Measurements from ENCODE around the gene MPP3. TPM values are rescaled to one million over a fixed set of nuclear protein-coding genes. Genes with fewer than 3 reads are reported as not detected.
"Not testable (repeated sequence)": the region's sequence is repeated elsewhere in the genome, so short reads cannot be mapped to it uniquely, and the experiment has no call there.

MPP3 gene
- total RNA-seq, 6 donors from 2014 or later: 16.2 to 142 (median 38.5) TPM

- DNase-seq: no peak
These were observed 10.0 kb upstream of the MPP3 start for GRCh38 chr17:43842975-43843325.

GRCh38 chr17:43842091-43842974, 9.4 kb upstream of the MPP3 start:
- WGBS, 2 donors: 51 to 63% methylated on average over 22 to 54 of the region's 54 CpGs
- DNase-seq: peak; percentile 30 to 69

More at GRCh38 chr17:43842975-43843325, 10.0 kb upstream of the MPP3 start:
- no peak overlapping the region for H3K27ac ChIP-seq
- no peak for ATAC-seq (ENCODE audit: low FRiP score in 2 of 2)
- peaks cover 11 to 35% (median 21%) of the 10 kb centered on the region in 4 donors for H3K4me1 ChIP-seq
- H3K9me3 ChIP-seq: no peaks in the 10 kb centered on the region
- no peaks in the 10 kb centered on the region for H3K36me3 ChIP-seq
- TF ChIP-seq, protein P1, sequence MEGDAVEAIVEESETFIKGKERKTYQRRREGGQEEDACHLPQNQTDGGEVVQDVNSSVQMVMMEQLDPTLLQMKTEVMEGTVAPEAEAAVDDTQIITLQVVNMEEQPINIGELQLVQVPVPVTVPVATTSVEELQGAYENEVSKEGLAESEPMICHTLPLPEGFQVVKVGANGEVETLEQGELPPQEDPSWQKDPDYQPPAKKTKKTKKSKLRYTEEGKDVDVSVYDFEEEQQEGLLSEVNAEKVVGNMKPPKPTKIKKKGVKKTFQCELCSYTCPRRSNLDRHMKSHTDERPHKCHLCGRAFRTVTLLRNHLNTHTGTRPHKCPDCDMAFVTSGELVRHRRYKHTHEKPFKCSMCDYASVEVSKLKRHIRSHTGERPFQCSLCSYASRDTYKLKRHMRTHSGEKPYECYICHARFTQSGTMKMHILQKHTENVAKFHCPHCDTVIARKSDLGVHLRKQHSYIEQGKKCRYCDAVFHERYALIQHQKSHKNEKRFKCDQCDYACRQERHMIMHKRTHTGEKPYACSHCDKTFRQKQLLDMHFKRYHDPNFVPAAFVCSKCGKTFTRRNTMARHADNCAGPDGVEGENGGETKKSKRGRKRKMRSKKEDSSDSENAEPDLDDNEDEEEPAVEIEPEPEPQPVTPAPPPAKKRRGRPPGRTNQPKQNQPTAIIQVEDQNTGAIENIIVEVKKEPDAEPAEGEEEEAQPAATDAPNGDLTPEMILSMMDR (IDR thresholded peaks at IDR 0.05): no peak
- TF ChIP-seq EP300 (IDR thresholded peaks at IDR 0.05): no peak
- no peak for TF ChIP-seq POLR2AphosphoS5 (IDR thresholded peaks at IDR 0.05)
- H3K4me3 ChIP-seq: no peak overlapping the region
- WGBS, 2 donors: 71 to 76% methylated on average over 7 of the region's 7 CpGs
- H3K27me3 ChIP-seq: no peaks in the 10 kb centered on the region

GRCh38 chr17:43841282-43841681, 8.3 kb upstream of the MPP3 start:
- H3K27me3 ChIP-seq: no peaks in the 10 kb centered on the region
- no peak for TF ChIP-seq POLR2A (IDR thresholded peaks at IDR 0.05)
- ATAC-seq (ENCODE audit: low FRiP score in 2 of 2) (no peak), DNase-seq (no peak)
- 75 to 77% methylated on average over 4 of the region's 4 CpGs for WGBS, 2 donors
- H3K36me3 ChIP-seq: no peaks in the 10 kb centered on the region
- peaks cover 11 to 26% (median 12%) of the 10 kb centered on the region in 4 donors for H3K4me1 ChIP-seq
- H3K4me3 ChIP-seq: no peak overlapping the region
- H3K27ac ChIP-seq: no peak overlapping the region
- H3K9me3 ChIP-seq: no peaks in the 10 kb centered on the region

More at GRCh38 chr17:43842091-43842974, 9.4 kb upstream of the MPP3 start:
- not testable (repeated sequence) for H3K4me3 ChIP-seq, H3K36me3 ChIP-seq, H3K27me3 ChIP-seq, H3K9me3 ChIP-seq, H3K27ac ChIP-seq
- ATAC-seq (ENCODE audit: low FRiP score in 2 of 2): peak in 1 of 2 donors; percentile 59
- peaks cover 11 to 35% (median 20%) of the 10 kb centered on the region in 4 donors for H3K4me1 ChIP-seq

- TF ChIP-seq EP300 (IDR thresholded peaks at IDR 0.05): no peak
- no peak for TF ChIP-seq POLR2A (IDR thresholded peaks at IDR 0.05)
- H3K27me3 ChIP-seq: no peaks in the 10 kb centered on the region
- no peaks in the 10 kb centered on the region for H3K9me3 ChIP-seq
- H3K27ac ChIP-seq: peak overlapping the region in 1 of 4 donors; percentile 48
- 58 to 61% methylated on average over 4 of the region's 4 CpGs for WGBS, 2 donors
- ATAC-seq (ENCODE audit: low FRiP score in 2 of 2): no peak
- DNase-seq: no peak
- no peaks in the 10 kb centered on the region for H3K36me3 ChIP-seq
- peaks cover 9 to 25% (median 12%) of the 10 kb centered on the region in 4 donors for H3K4me1 ChIP-seq
- H3K4me3 ChIP-seq: no peak overlapping the region
These were observed 7.9 kb upstream of the MPP3 start for GRCh38 chr17:43840814-43841213.

DNA sequence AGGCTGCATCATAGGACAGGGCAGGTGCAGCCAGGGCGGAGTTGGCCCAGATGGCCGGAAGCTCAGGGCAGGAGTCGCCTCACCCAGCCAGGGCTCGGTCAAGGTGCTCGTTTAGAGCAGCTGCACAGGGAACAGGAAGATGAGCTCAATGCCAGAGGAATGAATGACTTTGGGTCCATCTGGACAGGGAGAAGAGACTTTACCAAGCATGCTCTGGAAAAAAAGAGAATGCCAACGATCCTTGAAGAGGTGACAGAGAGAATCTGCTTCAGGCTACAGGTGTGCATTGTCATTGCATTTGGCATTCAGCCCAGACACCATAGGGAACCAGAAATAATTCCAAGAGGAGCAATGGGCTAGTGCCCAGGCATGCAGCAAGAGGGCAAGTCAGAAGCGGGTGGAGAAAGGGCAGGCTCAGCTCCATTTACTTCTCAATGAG, 6.7 kb upstream of the MPP3 start:
- 35 to 45% methylated on average over 7 of the region's 7 CpGs for WGBS, 2 donors
- no peaks in the 10 kb centered on the region for H3K36me3 ChIP-seq
- H3K27ac ChIP-seq: peak overlapping the region in 1 of 4 donors; percentile 44
- H3K4me1 ChIP-seq: peaks cover 9 to 25% (median 12%) of the 10 kb centered on the region in 4 donors
- ATAC-seq (ENCODE audit: low FRiP score in 2 of 2) (peak in 1 of 2 donors; percentile 34), DNase-seq (peak in 1 of 2 donors; percentile 65)
- TF ChIP-seq, protein P1 (IDR thresholded peaks at IDR 0.05): no peak
- TF ChIP-seq POLR2AphosphoS5 (IDR thresholded peaks at IDR 0.05) (no peak), EP300 (IDR thresholded peaks at IDR 0.05) (no peak), POLR2A (IDR thresholded peaks at IDR 0.05) (no peak)
- no peak overlapping the region for H3K4me3 ChIP-seq
- no peaks in the 10 kb centered on the region for H3K9me3 ChIP-seq
- no peaks in the 10 kb centered on the region for H3K27me3 ChIP-seq

DNA sequence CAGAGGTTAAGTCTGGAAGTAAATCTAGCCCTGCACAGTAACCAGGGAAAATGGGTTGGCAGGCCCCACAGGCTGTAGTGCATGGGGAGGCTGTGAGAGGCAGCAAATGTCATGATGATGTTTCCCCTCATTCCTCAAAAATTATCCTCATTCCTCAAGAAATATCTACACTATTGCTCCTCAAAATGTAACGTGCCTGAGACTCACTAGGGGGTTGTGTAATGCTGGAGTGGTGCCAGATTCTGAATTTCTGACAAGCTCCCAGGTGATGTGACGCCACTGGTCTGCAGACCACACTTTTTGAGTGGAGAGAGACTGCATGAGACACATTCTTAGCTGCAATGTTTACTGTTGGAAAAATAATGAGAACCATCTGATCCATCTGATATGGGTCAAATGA, 1.2 kb upstream of the MPP3 start:
- no peak overlapping the region for H3K27ac ChIP-seq
- peaks cover 0 to 22% (median 6%) of the 10 kb centered on the region in 4 donors for H3K36me3 ChIP-seq
- ATAC-seq (ENCODE audit: low FRiP score in 2 of 2) (no peak), DNase-seq (no peak)
- TF ChIP-seq POLR2AphosphoS5 (IDR thresholded peaks at IDR 0.05) (no peak), EP300 (IDR thresholded peaks at IDR 0.05) (no peak), POLR2A (IDR thresholded peaks at IDR 0.05) (no peak)
- TF ChIP-seq, protein P1 (IDR thresholded peaks at IDR 0.05): no peak
- WGBS, 2 donors: 31 to 59% methylated on average over 2 of the region's 2 CpGs
- H3K4me1 ChIP-seq: peaks cover 20 to 43% (median 27%) of the 10 kb centered on the region in 4 donors
- no peak overlapping the region for H3K4me3 ChIP-seq
- H3K9me3 ChIP-seq: no peaks in the 10 kb centered on the region
- H3K27me3 ChIP-seq: peaks cover 0 to 7% (median 0%) of the 10 kb centered on the region in 4 donors

All from upper lobe of left lung (tissue), 6 donors.